ENCODE data around the gene UTP14C.
A peak's percentile ranks its signal among the peaks of the same experiment; 100 is the strongest.
"Not testable (repeated sequence)": the region's sequence is repeated elsewhere in the genome, so short reads cannot be mapped to it uniquely, and the experiment has no call there.

Gene UTP14C

GRCh38 chr13:52004511-52005170, 19.9 kb upstream of the UTP14C start:
- no peak for DNase-seq

GRCh38 chr13:52005841-52006522, 18.5 kb upstream of the UTP14C start:
- no peak for DNase-seq

- no peak for DNase-seq
Measured at GRCh38 chr13:52006523-52007245, 17.8 kb upstream of the UTP14C start.

- DNase-seq, result no peak
Measured at GRCh38 chr13:52009946-52010345, 14.5 kb upstream of the UTP14C start.

- DNase-seq, result peak; percentile 12
Measured at GRCh38 chr13:52010890-52011631, 13.4 kb upstream of the UTP14C start, which contains the start of gene ATP7B. ATP7B (minus strand) TSS chr13:52011450; CDS start chr13:52011337, 113 bp downstream.

GRCh38 chr13:52011632-52012511, 12.6 kb upstream of the UTP14C start, which contains the start of gene ALG11:
ALG11 (plus strand) TSS chr13:52012398; CDS start chr13:52012419, 21 bp downstream.
- peak; percentile 100 for DNase-seq

- DNase-seq, result no peak
Measured at GRCh38 chr13:52012512-52012836, 12.0 kb upstream of the UTP14C start.

GRCh38 chr13:52016296-52016695, 8.2 kb upstream of the UTP14C start:
- no peak for DNase-seq

- no peak for DNase-seq
Measured at GRCh38 chr13:52020191-52020590, 4.3 kb upstream of the UTP14C start.

GRCh38 chr13:52022356-52022755, 2.1 kb upstream of the UTP14C start:
- DNase-seq, result no peak

GRCh38 chr13:52025475-52026245, 1.2 kb downstream of the UTP14C start:
- no peak for DNase-seq

- no peak for DNase-seq
Measured at GRCh38 chr13:52026246-52026626, 1.7 kb downstream of the UTP14C start.

GRCh38 chr13:52027832-52028231, 3.3 kb downstream of the UTP14C start:
- DNase-seq, result no peak

- DNase-seq, result no peak
Measured at GRCh38 chr13:52029569-52029968, 5.1 kb downstream of the UTP14C start.

- not testable (repeated sequence) for DNase-seq
Measured at GRCh38 chr13:52030401-52030800, 5.9 kb downstream of the UTP14C start.

GRCh38 chr13:52033039-52033438, 8.5 kb downstream of the UTP14C start:
- DNase-seq, result no peak

- no peak for DNase-seq
Measured at GRCh38 chr13:52034616-52035226, 10.2 kb downstream of the UTP14C start.

GRCh38 chr13:52036037-52036436, 11.5 kb downstream of the UTP14C start:
- no peak for DNase-seq

GRCh38 chr13:52043675-52044074, 19.2 kb downstream of the UTP14C start:
- DNase-seq, result no peak

- no peak for DNase-seq
Measured at GRCh38 chr13:52047463-52047862, 23.0 kb downstream of the UTP14C start.

GRCh38 chr13:52048516-52048915, 24.0 kb downstream of the UTP14C start:
- no peak for DNase-seq
